ENCODE results near the gene DOK3. TPM values are rescaled to one million over a fixed set of nuclear protein-coding genes. Genes with fewer than 3 reads are reported as not detected.

Gene DOK3
- total RNA-seq, 1 donor from 2014 or later: 5.7 TPM

- Histone ChIP-seq H3K9ac (ENCODE audit: low read depth in 1 of 3, low read length in 3 of 3) (peak overlapping the region in 2 of 3 donors; percentile 16 to 64), H3K27ac (ENCODE audit: low read depth, low read length) (peak overlapping the region; percentile 68), H3K36me3 (ENCODE audit: control insufficient read depth in 3 of 3, insufficient read depth in 3 of 3, low read length in 3 of 3) (peaks cover 73 to 81% (median 74%) of the 10 kb centered on the region in 3 donors), H3K27me3 (ENCODE audit: control insufficient read depth in 3 of 3, insufficient read depth in 3 of 3, low read length in 3 of 3) (no peaks in the 10 kb centered on the region), H3K4me1 (ENCODE audit: control insufficient read depth in 3 of 3, insufficient read depth in 3 of 3, low read length in 3 of 3) (peaks cover 22 to 65% (median 54%) of the 10 kb centered on the region in 3 donors), H3K9me3 (ENCODE audit: control insufficient read depth in 3 of 3, low read length in 3 of 3) (no peaks in the 10 kb centered on the region), H3K4me3 (ENCODE audit: low read length in 3 of 3) (no peak overlapping the region)
These were observed 16.6 kb upstream of the DOK3 start for GRCh38 chr5:177526191-177526590.

GRCh38 chr5:177524941-177525655, 15.5 kb upstream of the DOK3 start:
- Histone ChIP-seq H3K27me3 (ENCODE audit: control insufficient read depth in 3 of 3, insufficient read depth in 3 of 3, low read length in 3 of 3) (no peaks in the 10 kb centered on the region), H3K9me3 (ENCODE audit: control insufficient read depth in 3 of 3, low read length in 3 of 3) (no peaks in the 10 kb centered on the region), H3K4me3 (ENCODE audit: low read length in 3 of 3) (no peak overlapping the region), H3K36me3 (ENCODE audit: control insufficient read depth in 3 of 3, insufficient read depth in 3 of 3, low read length in 3 of 3) (peaks cover 72 to 81% (median 74%) of the 10 kb centered on the region in 3 donors), H3K4me1 (ENCODE audit: control insufficient read depth in 3 of 3, insufficient read depth in 3 of 3, low read length in 3 of 3) (peaks cover 22 to 60% (median 47%) of the 10 kb centered on the region in 3 donors), H3K9ac (ENCODE audit: low read depth in 1 of 3, low read length in 3 of 3) (peak overlapping the region; percentile 4 to 64 (median 59)), H3K27ac (ENCODE audit: low read depth, low read length) (peak overlapping the region; percentile 68)

DNA sequence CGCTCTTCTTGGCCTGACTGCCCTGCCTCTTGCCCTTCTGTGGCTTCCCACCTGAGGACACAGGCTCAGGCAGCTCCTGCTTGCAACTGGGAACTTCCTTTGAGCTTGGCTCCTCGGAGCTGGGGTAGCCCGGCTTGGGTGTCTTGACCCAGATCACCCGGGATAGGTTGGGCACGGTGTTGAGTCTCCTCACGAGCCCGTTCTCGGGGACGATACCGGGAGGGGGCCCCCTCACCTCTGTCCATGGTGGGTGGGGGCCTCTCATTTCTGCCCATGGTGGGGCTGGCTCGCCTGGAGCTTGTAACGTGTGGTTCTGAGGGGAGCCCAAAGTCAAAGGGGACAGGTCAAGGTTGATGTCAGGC, 14.9 kb upstream of the DOK3 start:
- no peak overlapping the region for H3K4me3 ChIP-seq (ENCODE audit: low read length in 3 of 3)
- peak overlapping the region; percentile 68 for H3K27ac ChIP-seq (ENCODE audit: low read depth, low read length)
- H3K4me1 ChIP-seq (ENCODE audit: control insufficient read depth in 3 of 3, insufficient read depth in 3 of 3, low read length in 3 of 3): peaks cover 22 to 63% (median 42%) of the 10 kb centered on the region in 3 donors
- H3K9ac ChIP-seq (ENCODE audit: low read depth in 1 of 3, low read length in 3 of 3): peak overlapping the region; percentile 4 to 64 (median 59)
- H3K27me3 ChIP-seq (ENCODE audit: control insufficient read depth in 3 of 3, insufficient read depth in 3 of 3, low read length in 3 of 3): no peaks in the 10 kb centered on the region
- H3K36me3 ChIP-seq (ENCODE audit: control insufficient read depth in 3 of 3, insufficient read depth in 3 of 3, low read length in 3 of 3): peaks cover 72 to 80% (median 74%) of the 10 kb centered on the region in 3 donors
- no peaks in the 10 kb centered on the region for H3K9me3 ChIP-seq (ENCODE audit: control insufficient read depth in 3 of 3, low read length in 3 of 3)

GRCh38 chr5:177523711-177524538, 14.3 kb upstream of the DOK3 start:
- Histone ChIP-seq H3K9me3 (ENCODE audit: control insufficient read depth in 3 of 3, low read length in 3 of 3) (no peaks in the 10 kb centered on the region), H3K36me3 (ENCODE audit: control insufficient read depth in 3 of 3, insufficient read depth in 3 of 3, low read length in 3 of 3) (peaks cover 72 to 79% (median 73%) of the 10 kb centered on the region in 3 donors), H3K27me3 (ENCODE audit: control insufficient read depth in 3 of 3, insufficient read depth in 3 of 3, low read length in 3 of 3) (no peaks in the 10 kb centered on the region), H3K4me1 (ENCODE audit: control insufficient read depth in 3 of 3, insufficient read depth in 3 of 3, low read length in 3 of 3) (peaks cover 23 to 69% (median 39%) of the 10 kb centered on the region in 3 donors), H3K27ac (ENCODE audit: low read depth, low read length) (peak overlapping the region; percentile 68), H3K9ac (ENCODE audit: low read depth in 1 of 3, low read length in 3 of 3) (peak overlapping the region; percentile 4 to 59 (median 33)), H3K4me3 (ENCODE audit: low read length in 3 of 3) (no peak overlapping the region)

- Histone ChIP-seq H3K36me3 (ENCODE audit: control insufficient read depth in 3 of 3, insufficient read depth in 3 of 3, low read length in 3 of 3) (peaks cover 46 to 54% (median 52%) of the 10 kb centered on the region in 3 donors), H3K4me1 (ENCODE audit: control insufficient read depth in 3 of 3, insufficient read depth in 3 of 3, low read length in 3 of 3) (peaks cover 25 to 54% (median 26%) of the 10 kb centered on the region in 3 donors), H3K9ac (ENCODE audit: low read depth in 1 of 3, low read length in 3 of 3) (no peak overlapping the region), H3K27ac (ENCODE audit: low read depth, low read length) (no peak overlapping the region), H3K4me3 (ENCODE audit: low read length in 3 of 3) (no peak overlapping the region), H3K27me3 (ENCODE audit: control insufficient read depth in 3 of 3, insufficient read depth in 3 of 3, low read length in 3 of 3) (no peaks in the 10 kb centered on the region), H3K9me3 (ENCODE audit: control insufficient read depth in 3 of 3, low read length in 3 of 3) (no peaks in the 10 kb centered on the region)
These were observed 11.4 kb upstream of the DOK3 start for GRCh38 chr5:177520916-177521513.

DNA sequence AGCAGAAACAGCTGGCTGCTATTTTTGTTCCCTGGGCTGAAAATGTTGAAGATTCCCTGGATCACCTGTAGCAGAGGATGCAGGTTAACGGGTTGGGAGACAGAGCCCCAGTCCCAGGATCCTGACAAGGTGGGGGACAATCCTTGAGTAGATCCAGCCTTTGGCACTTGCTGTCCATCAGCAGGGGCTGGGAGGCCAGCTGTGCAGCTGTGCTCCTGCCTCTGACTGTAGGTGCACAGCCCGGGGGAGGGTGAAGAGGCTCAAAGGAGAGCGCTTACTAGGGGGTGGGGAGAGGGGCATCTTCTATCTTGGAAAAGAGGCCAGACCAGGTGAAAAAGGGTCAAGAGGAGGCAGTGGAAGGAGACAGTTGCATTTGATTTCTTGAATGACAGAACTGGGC, 10.6 kb upstream of the DOK3 start:
- no peak overlapping the region for H3K27ac ChIP-seq (ENCODE audit: low read depth, low read length)
- H3K4me1 ChIP-seq (ENCODE audit: control insufficient read depth in 3 of 3, insufficient read depth in 3 of 3, low read length in 3 of 3): peaks cover 26 to 54% (median 26%) of the 10 kb centered on the region in 3 donors
- H3K27me3 ChIP-seq (ENCODE audit: control insufficient read depth in 3 of 3, insufficient read depth in 3 of 3, low read length in 3 of 3): no peaks in the 10 kb centered on the region
- H3K4me3 ChIP-seq (ENCODE audit: low read length in 3 of 3): no peak overlapping the region
- peaks cover 46 to 54% (median 54%) of the 10 kb centered on the region in 3 donors for H3K36me3 ChIP-seq (ENCODE audit: control insufficient read depth in 3 of 3, insufficient read depth in 3 of 3, low read length in 3 of 3)
- no peaks in the 10 kb centered on the region for H3K9me3 ChIP-seq (ENCODE audit: control insufficient read depth in 3 of 3, low read length in 3 of 3)
- H3K9ac ChIP-seq (ENCODE audit: low read depth in 1 of 3, low read length in 3 of 3): peak overlapping the region in 1 of 3 donors; percentile 3

DNA sequence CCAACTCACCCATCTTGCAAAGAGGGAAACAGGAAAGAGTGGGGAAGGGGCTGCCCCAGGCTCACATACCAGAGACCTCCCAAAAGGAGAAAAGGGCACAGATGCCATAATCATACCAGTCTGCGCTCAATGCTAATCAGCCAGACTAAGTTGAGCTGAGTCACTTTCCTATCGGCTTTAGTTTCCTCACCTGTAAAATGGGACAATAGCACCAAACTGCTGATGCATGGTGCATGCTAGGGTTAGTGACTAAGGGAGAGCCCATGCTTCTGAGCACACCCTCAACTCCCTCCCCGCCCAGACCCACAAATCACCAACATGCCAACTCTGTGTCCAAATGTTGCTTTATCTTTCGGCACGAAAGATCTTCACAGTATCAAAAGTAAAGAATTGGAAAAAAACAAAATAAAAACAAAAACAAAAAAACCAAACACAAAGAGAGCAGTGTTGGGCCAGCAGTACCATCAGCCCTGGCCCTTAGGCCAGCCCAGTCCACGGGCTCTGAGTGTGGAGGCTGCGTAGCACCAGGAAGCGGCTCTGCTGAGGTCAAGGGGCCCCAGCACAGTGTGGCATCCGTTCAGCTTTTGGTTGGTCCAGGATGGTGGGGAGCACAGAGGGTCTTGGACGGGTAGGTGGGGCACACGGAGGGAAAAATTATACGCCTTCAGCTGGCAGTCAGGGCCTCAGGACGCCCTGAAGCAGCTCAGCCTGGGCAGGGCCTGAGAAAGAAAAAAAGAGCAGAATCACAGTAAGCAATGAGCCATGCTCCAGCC, 10.0 kb upstream of the DOK3 start:
- Histone ChIP-seq H3K4me3 (ENCODE audit: low read length in 3 of 3) (no peak overlapping the region), H3K9ac (ENCODE audit: low read depth in 1 of 3, low read length in 3 of 3) (peak overlapping the region in 1 of 3 donors; percentile 3), H3K4me1 (ENCODE audit: control insufficient read depth in 3 of 3, insufficient read depth in 3 of 3, low read length in 3 of 3) (peaks cover 20 to 54% (median 25%) of the 10 kb centered on the region in 3 donors), H3K36me3 (ENCODE audit: control insufficient read depth in 3 of 3, insufficient read depth in 3 of 3, low read length in 3 of 3) (peaks cover 51 to 55% (median 55%) of the 10 kb centered on the region in 3 donors), H3K27ac (ENCODE audit: low read depth, low read length) (peak overlapping the region; percentile 5), H3K27me3 (ENCODE audit: control insufficient read depth in 3 of 3, insufficient read depth in 3 of 3, low read length in 3 of 3) (no peaks in the 10 kb centered on the region), H3K9me3 (ENCODE audit: control insufficient read depth in 3 of 3, low read length in 3 of 3) (no peaks in the 10 kb centered on the region)

DNA sequence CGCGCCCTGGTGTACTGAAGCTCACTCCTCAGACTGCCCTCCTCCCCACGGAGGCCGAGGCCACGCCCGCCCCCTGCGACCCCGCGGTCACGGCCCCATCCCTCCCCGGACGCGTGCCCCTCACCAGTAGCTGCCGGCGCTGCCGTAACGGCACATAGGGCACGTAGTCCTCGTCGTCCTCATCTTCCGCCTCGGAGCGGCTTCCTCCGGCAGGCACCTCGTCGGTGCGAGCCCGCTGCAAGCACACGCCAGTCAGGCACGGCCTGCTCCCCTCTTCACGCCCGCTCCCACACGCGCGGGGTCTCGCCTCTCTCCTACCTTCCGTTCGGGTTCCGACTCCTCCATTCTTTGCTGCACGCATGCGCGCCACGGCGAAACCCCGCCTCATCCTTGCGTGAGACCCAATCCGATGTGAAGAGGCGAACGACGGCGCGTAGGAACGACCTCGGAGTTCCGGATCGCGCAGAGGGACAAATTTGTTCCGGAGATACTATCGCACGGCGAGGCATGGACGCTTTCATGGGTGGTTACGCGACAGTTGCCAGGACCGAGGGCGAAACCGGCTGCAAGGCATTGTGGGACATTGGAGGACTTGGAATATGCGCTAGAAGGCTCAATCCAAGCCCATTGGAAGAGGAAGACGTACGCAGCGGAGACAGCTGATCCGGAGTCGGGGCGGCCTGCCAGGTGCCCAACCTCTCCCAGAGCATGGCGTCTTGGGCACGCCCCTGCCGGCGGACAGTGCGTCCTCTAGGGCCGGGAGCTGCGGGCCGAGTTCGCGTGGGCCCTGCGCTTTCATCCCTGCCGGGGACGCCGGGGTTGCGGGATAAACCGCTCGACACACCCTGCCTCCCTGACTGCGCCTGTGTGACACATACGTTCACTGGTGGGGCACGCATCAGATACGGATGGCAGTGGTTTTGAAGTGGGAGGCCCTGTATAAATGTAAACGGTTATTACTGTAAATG, 7.3 kb upstream of the DOK3 start, which contains the start of gene DDX41:
Gene DDX41, minus strand, starts transcription at position 361 of the 968 bp plus-strand sequence. Its CDS starts 16 bp downstream, at position 345.
- peak within 1 kb of the TSS; percentile 88 to 97 (median 94) for H3K9ac ChIP-seq (ENCODE audit: low read depth in 1 of 3, low read length in 3 of 3)
- peaks cover 11 to 46% (median 25%) of the 10 kb centered on the region in 3 donors for H3K4me1 ChIP-seq (ENCODE audit: control insufficient read depth in 3 of 3, insufficient read depth in 3 of 3, low read length in 3 of 3)
- no peaks in the 10 kb centered on the region for H3K27me3 ChIP-seq (ENCODE audit: control insufficient read depth in 3 of 3, insufficient read depth in 3 of 3, low read length in 3 of 3)
- peak within 1 kb of the TSS; percentile 95 to 100 (median 99) for H3K4me3 ChIP-seq (ENCODE audit: low read length in 3 of 3)
- H3K27ac ChIP-seq (ENCODE audit: low read depth, low read length): peak within 1 kb of the TSS; percentile 73
- peaks cover 65 to 69% (median 68%) of the 10 kb centered on the region in 3 donors for H3K36me3 ChIP-seq (ENCODE audit: control insufficient read depth in 3 of 3, insufficient read depth in 3 of 3, low read length in 3 of 3)
- no peaks in the 10 kb centered on the region for H3K9me3 ChIP-seq (ENCODE audit: control insufficient read depth in 3 of 3, low read length in 3 of 3)
